Body of pancreas (tissue), 4 donors: ENCODE results near the gene XRCC4. TPM values are rescaled to one million over a fixed set of nuclear protein-coding genes. Genes with fewer than 3 reads are reported as not detected.

ENCODE experiments used
- ATAC-seq: fragments of 150-250 bp; one replicate; pipeline ENCODE4 v1.9.1; 2016
- DNase-seq, 4 donors: peaks; one replicate each; pipeline ENCODE4 v3.0.0-alpha.2; 2019
- H3K27ac ChIP-seq, 4 donors: fragments of 200-600 bp; sonication (generic); 1 replicate in 3 of 4; 2 replicates in 1 of 4; pipeline versions ENCODE4 v1.5.1 to v1.6.1; 2016 to 2019; ENCODE audit warnings: mild to moderate bottlenecking in 1 of 4, mixed read lengths in 1 of 4, moderate library complexity in 1 of 4
- H3K27me3 ChIP-seq, 2 donors: fragments of 200-600 bp; sonication (generic); one replicate each; pipeline ENCODE4 v1.6.0; 2016; ENCODE audit warnings: mild to moderate bottlenecking in 1 of 2
- H3K36me3 ChIP-seq, 2 donors: fragments of 200-600 bp; sonication (generic); replicated peaks in 1 of 2; 2 replicates each; pipeline ENCODE4 v1.5.1; 2016; ENCODE audit warnings: low read depth in 2 of 2; ENCODE audit not compliant: insufficient read depth in 1 of 2
- H3K4me1 ChIP-seq: fragments of 200-600 bp; sonication (generic); one replicate; pipeline ENCODE4 v1.6.0; 2016
- H3K4me3 ChIP-seq, 2 donors: fragments of 200-600 bp; sonication (generic); 1 replicate in 1 of 2; 2 replicates in 1 of 2; pipeline ENCODE4 v1.5.1; 2016 to 2019
- H3K9me3 ChIP-seq, 3 donors: fragments of 200-600 bp; sonication (generic); 1 replicate in 2 of 3; 2 replicates in 1 of 3; pipeline ENCODE4 v1.5.1; 2016
- POLR2A ChIP-seq, 3 donors: fragments of 450-650 bp; IDR thresholded peaks; one replicate each; pipeline ENCODE4 v1.6.1; 2016; ENCODE audit warnings: antibody characterized with exemption in 3 of 3, mild to moderate bottlenecking in 2 of 3
- WGBS, 2 donors: methylation state at CpG; one replicate each; pipeline ENCODE4 v1.1.5; 2017; 5-methylcytosine and 5-hydroxymethylcytosine counted together
- intact Hi-C: fragments of 100-400 bp; cut with DNase I; formaldehyde crosslinking; loops from one replicate; pipeline ENCODE4 v1.15.1; 2023
- total RNA-seq, 2 donors: library from RNA; depleted of rRNA; stranded (reverse); fragments of >200 nt; gene quantifications; one replicate each; pipeline ENCODE4 v1.1.0, GENCODE V29; 2016
- TF ChIP-seq, protein P1 (sequence below), 7 experiments: fragments of 450-650 bp in 4 of 7; fragments of 200-600 bp in 3 of 7; sonication (generic) in 3 of 7; IDR thresholded peaks; one replicate each; pipeline ENCODE4 v1.5.1; 2016 to 2019; ENCODE audit warnings: antibody characterized with exemption in 7 of 7

XRCC4 gene
- total RNA-seq, 2 donors from 2014 or later: 0.99 to 4.4 TPM

DNA sequence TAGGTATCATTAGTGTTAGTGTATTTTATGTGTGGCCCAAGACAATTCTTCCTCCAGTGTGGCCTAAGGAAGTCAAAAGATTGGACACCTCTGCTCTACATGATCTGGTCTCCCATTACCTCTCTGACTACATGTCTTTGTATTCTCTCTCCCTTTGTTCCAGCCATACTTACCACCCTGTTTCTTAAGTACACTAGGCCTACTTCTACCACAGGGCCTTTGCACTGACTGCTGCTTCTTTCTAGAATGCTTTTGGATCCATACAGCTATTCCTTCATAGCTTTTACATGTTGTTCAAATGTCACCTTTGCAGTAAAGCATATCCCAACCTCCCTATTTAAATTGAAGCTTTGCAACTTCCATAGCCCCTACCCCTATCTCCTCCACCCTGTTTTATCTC lies 5.4 kb downstream of the XRCC4 start:
- no peak for ATAC-seq
- H3K9me3 ChIP-seq: no peaks in the 10 kb centered on the region
- no peak for TF ChIP-seq POLR2A (IDR thresholded peaks at IDR 0.05)
- TF ChIP-seq, protein P1, sequence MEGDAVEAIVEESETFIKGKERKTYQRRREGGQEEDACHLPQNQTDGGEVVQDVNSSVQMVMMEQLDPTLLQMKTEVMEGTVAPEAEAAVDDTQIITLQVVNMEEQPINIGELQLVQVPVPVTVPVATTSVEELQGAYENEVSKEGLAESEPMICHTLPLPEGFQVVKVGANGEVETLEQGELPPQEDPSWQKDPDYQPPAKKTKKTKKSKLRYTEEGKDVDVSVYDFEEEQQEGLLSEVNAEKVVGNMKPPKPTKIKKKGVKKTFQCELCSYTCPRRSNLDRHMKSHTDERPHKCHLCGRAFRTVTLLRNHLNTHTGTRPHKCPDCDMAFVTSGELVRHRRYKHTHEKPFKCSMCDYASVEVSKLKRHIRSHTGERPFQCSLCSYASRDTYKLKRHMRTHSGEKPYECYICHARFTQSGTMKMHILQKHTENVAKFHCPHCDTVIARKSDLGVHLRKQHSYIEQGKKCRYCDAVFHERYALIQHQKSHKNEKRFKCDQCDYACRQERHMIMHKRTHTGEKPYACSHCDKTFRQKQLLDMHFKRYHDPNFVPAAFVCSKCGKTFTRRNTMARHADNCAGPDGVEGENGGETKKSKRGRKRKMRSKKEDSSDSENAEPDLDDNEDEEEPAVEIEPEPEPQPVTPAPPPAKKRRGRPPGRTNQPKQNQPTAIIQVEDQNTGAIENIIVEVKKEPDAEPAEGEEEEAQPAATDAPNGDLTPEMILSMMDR (IDR thresholded peaks at IDR 0.05): no peak
- no peak for DNase-seq
- H3K4me1 ChIP-seq: peaks cover 18% of the 10 kb centered on the region
- no peaks in the 10 kb centered on the region for H3K27me3 ChIP-seq
- H3K27ac ChIP-seq: no peak overlapping the region
- H3K4me3 ChIP-seq: no peak overlapping the region
- intact Hi-C loops: no loop called here
- H3K36me3 ChIP-seq: no peaks in the 10 kb centered on the region

DNA sequence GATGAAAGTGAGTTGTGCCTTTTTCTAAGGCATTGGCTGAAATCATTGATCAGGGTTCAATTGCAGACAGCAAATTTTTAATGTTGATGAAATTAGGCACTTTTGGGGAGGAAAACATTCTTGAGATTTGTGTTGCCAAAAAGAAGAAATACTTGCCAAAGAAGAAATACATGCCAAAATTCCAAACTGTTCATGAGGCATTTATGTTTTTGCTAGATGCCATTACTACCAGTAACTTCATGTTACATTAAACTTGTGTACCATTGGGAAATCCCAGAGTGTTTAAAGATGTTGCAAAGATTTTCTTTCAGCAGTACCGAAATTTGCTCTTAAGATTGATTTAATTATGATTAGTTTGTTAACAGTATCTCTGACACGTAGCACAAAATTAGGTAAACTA lies 7.0 kb downstream of the XRCC4 start:
- H3K4me1 ChIP-seq: peaks cover 13% of the 10 kb centered on the region
- intact Hi-C loops: no loop called here
- WGBS, 2 donors: 29 to 46% methylated on average over 2 of the region's 2 CpGs
- no peaks in the 10 kb centered on the region for H3K27me3 ChIP-seq
- DNase-seq (no peak), ATAC-seq (no peak)
- no peak overlapping the region for H3K4me3 ChIP-seq
- H3K27ac ChIP-seq: no peak overlapping the region
- H3K9me3 ChIP-seq: no peaks in the 10 kb centered on the region
- H3K36me3 ChIP-seq: no peaks in the 10 kb centered on the region
- no peak for TF ChIP-seq POLR2A (IDR thresholded peaks at IDR 0.05)
- TF ChIP-seq, protein P1 (IDR thresholded peaks at IDR 0.05): no peak

DNA sequence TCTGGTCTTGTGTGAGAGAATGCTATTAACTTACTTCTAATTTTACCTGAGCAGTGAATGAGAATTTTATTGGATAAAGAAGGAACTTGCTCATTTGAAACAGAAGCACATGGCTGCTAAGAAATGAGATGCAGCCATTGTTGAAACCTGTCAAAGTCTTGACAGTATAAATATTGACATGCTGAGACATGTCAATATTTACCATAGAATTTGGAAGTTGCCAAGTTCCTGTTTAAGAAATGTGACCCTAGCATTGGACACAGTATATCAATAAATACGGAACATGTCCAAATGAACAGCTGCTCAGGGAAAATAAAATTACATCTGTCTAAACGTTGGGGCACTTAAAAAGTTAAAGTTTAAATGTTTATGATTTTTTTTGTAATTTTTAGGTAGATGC lies 7.8 kb downstream of the XRCC4 start:
- Histone ChIP-seq H3K4me1 (peaks cover 13% of the 10 kb centered on the region), H3K36me3 (no peaks in the 10 kb centered on the region), H3K9me3 (no peaks in the 10 kb centered on the region), H3K27ac (no peak overlapping the region), H3K27me3 (no peaks in the 10 kb centered on the region), H3K4me3 (no peak overlapping the region)
- 27 to 36% methylated on average over 2 of the region's 2 CpGs for WGBS, 2 donors
- TF ChIP-seq, protein P1 (IDR thresholded peaks at IDR 0.05): no peak
- no peak for TF ChIP-seq POLR2A (IDR thresholded peaks at IDR 0.05)
- ATAC-seq (peak; percentile 96), DNase-seq (peak in 1 of 4 donors; percentile 26)
- intact Hi-C loops: no loop called here

GRCh38 chr5:83090169-83090568 lies 12.8 kb downstream of the XRCC4 start:
- peaks cover 5% of the 10 kb centered on the region for H3K4me1 ChIP-seq
- H3K27me3 ChIP-seq: no peaks in the 10 kb centered on the region
- 91 to 100% methylated on average over 3 of the region's 3 CpGs for WGBS, 2 donors
- no peaks in the 10 kb centered on the region for H3K36me3 ChIP-seq
- H3K27ac ChIP-seq: no peak overlapping the region
- TF ChIP-seq POLR2A (IDR thresholded peaks at IDR 0.05): no peak
- TF ChIP-seq, protein P1 (IDR thresholded peaks at IDR 0.05): no peak
- DNase-seq: no peak
- no peak overlapping the region for H3K4me3 ChIP-seq
- no peak for ATAC-seq
- intact Hi-C loops: no loop called here
- no peaks in the 10 kb centered on the region for H3K9me3 ChIP-seq

- intact Hi-C loops: no loop called here
- Histone ChIP-seq H3K4me3 (no peak overlapping the region), H3K4me1 (peaks cover 3% of the 10 kb centered on the region), H3K9me3 (no peaks in the 10 kb centered on the region), H3K27ac (no peak overlapping the region), H3K27me3 (no peaks in the 10 kb centered on the region), H3K36me3 (no peaks in the 10 kb centered on the region)
- ATAC-seq: no peak
- TF ChIP-seq POLR2A (IDR thresholded peaks at IDR 0.05): no peak
- WGBS, 2 donors: 91 to 97% methylated on average over 2 of the region's 2 CpGs
- DNase-seq: no peak
These were observed 15.3 kb downstream of the XRCC4 start for GRCh38 chr5:83092619-83093018.
